ENCODE data around the gene KCNK1. TPM values are rescaled to one million over a fixed set of nuclear protein-coding genes. Genes with fewer than 3 reads are reported as not detected.

Gene KCNK1
- total and polyA plus RNA-seq, 3 donors from 2014 or later = 1.8 to 3.9 (median 2.0) TPM

- intact Hi-C loops (cut with DNase I; ENCODE audit: low total_unique reads) = no loop called here
- no peak overlapping the region for H3K27ac ChIP-seq
- H3K4me3 ChIP-seq = no peak overlapping the region
- no peaks in the 10 kb centered on the region for H3K4me1 ChIP-seq
- DNase-seq = no peak
- H3K27me3 ChIP-seq = no peaks in the 10 kb centered on the region
- no peaks in the 10 kb centered on the region for H3K9me3 ChIP-seq
- WGBS, 2 donors = 92 to 93% methylated on average over 2 of the region's 2 CpGs
- no peaks in the 10 kb centered on the region for H3K36me3 ChIP-seq (ENCODE audit: low read depth, missing control alignments)
- TF ChIP-seq, protein P1, sequence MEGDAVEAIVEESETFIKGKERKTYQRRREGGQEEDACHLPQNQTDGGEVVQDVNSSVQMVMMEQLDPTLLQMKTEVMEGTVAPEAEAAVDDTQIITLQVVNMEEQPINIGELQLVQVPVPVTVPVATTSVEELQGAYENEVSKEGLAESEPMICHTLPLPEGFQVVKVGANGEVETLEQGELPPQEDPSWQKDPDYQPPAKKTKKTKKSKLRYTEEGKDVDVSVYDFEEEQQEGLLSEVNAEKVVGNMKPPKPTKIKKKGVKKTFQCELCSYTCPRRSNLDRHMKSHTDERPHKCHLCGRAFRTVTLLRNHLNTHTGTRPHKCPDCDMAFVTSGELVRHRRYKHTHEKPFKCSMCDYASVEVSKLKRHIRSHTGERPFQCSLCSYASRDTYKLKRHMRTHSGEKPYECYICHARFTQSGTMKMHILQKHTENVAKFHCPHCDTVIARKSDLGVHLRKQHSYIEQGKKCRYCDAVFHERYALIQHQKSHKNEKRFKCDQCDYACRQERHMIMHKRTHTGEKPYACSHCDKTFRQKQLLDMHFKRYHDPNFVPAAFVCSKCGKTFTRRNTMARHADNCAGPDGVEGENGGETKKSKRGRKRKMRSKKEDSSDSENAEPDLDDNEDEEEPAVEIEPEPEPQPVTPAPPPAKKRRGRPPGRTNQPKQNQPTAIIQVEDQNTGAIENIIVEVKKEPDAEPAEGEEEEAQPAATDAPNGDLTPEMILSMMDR (IDR thresholded peaks at IDR 0.05) = no peak
- TF ChIP-seq POLR2A (IDR thresholded peaks at IDR 0.05) = no peak
These were observed 8.7 kb upstream of the KCNK1 start for GRCh38 chr1:233605205-233605604.

- no peak for TF ChIP-seq POLR2A (IDR thresholded peaks at IDR 0.05)
- TF ChIP-seq, protein P1 (IDR thresholded peaks at IDR 0.05) = no peak
- 80% methylated on average over 5 of the region's 5 CpGs for WGBS, 2 donors
- Histone ChIP-seq H3K27me3 (no peaks in the 10 kb centered on the region), H3K36me3 (ENCODE audit: low read depth, missing control alignments) (no peaks in the 10 kb centered on the region), H3K4me1 (no peaks in the 10 kb centered on the region), H3K9me3 (no peaks in the 10 kb centered on the region), H3K27ac (no peak overlapping the region), H3K4me3 (no peak overlapping the region)
- intact Hi-C loops (cut with DNase I; ENCODE audit: low total_unique reads) = no loop called here
- DNase-seq = no peak
These were observed 7.1 kb upstream of the KCNK1 start for GRCh38 chr1:233606813-233607212.

DNA sequence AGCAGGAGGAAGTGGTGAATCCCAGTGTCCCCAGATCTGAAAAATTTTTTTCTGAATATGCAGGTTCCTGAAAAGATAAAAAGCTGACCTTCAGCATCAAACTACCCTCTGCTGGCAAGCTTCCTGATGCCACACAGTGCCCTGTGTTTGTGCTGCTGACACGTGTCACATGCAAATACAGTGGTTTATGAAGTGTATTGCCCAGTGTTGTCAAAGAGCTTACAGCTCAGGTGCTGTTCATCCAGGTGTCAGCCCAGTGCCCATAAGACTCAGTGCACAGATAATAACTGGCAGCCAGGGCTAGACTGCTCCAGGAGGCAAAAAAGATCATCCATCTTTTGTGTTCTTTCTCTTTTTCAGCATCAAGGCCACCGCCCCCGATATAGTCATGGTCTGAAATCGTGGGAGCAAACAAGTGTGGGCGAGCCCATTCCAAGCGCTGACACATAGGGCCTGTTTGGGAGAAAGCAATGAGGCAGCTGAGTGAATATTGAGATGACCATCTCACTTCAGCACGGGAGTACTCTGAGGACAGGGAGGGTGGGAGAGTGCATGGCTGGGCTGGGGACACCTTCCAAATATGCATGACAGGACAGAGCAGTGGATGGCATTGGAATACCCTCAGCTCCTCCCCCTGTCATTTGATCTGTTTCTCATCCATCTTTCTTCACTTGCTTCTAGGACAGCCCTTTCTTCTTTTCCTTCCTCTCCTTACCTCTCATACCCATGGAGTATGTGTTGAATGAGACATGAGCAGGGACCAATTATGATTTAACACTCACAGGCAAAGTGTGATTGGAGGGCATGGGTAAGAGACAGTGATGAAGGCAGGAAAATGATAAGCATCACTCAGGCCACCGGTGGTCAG is 6.4 kb upstream of the KCNK1 start:
- Histone ChIP-seq H3K4me1 (no peaks in the 10 kb centered on the region), H3K27me3 (no peaks in the 10 kb centered on the region), H3K36me3 (ENCODE audit: low read depth, missing control alignments) (no peaks in the 10 kb centered on the region), H3K4me3 (no peak overlapping the region), H3K9me3 (no peaks in the 10 kb centered on the region), H3K27ac (no peak overlapping the region)
- TF ChIP-seq POLR2A (IDR thresholded peaks at IDR 0.05) = no peak
- TF ChIP-seq, protein P1 (IDR thresholded peaks at IDR 0.05) = no peak
- no peak for DNase-seq
- 52 to 73% methylated on average over 8 of the region's 8 CpGs for WGBS, 2 donors
- intact Hi-C loops (cut with DNase I; ENCODE audit: low total_unique reads) = no loop called here

- Histone ChIP-seq H3K4me3 (no peak overlapping the region), H3K36me3 (ENCODE audit: low read depth, missing control alignments) (no peaks in the 10 kb centered on the region), H3K27ac (no peak overlapping the region), H3K4me1 (no peaks in the 10 kb centered on the region), H3K9me3 (no peaks in the 10 kb centered on the region), H3K27me3 (no peaks in the 10 kb centered on the region)
- no peak for TF ChIP-seq POLR2A (IDR thresholded peaks at IDR 0.05)
- TF ChIP-seq, protein P1 (IDR thresholded peaks at IDR 0.05) = no peak
- WGBS, 2 donors = 93 to 95% methylated on average over 3 of the region's 3 CpGs
- DNase-seq = no peak
- intact Hi-C loops (cut with DNase I; ENCODE audit: low total_unique reads) = no loop called here
These were observed 4.9 kb upstream of the KCNK1 start for GRCh38 chr1:233608988-233609387.

GRCh38 chr1:233609926-233610325 is 4.0 kb upstream of the KCNK1 start:
- H3K27me3 ChIP-seq = no peaks in the 10 kb centered on the region
- no peak for DNase-seq
- no peaks in the 10 kb centered on the region for H3K36me3 ChIP-seq (ENCODE audit: low read depth, missing control alignments)
- WGBS, 2 donors = 79 to 86% methylated on average over 4 of the region's 4 CpGs
- H3K4me3 ChIP-seq = no peak overlapping the region
- H3K9me3 ChIP-seq = no peaks in the 10 kb centered on the region
- H3K27ac ChIP-seq = no peak overlapping the region
- intact Hi-C loops (cut with DNase I; ENCODE audit: low total_unique reads) = no loop called here
- no peak for TF ChIP-seq POLR2A (IDR thresholded peaks at IDR 0.05)
- TF ChIP-seq, protein P1 (IDR thresholded peaks at IDR 0.05) = no peak
- no peaks in the 10 kb centered on the region for H3K4me1 ChIP-seq

All from testis (tissue), 3 donors.